Measurements from ENCODE around the gene RTN4RL1.

RTN4RL1 gene

DNA sequence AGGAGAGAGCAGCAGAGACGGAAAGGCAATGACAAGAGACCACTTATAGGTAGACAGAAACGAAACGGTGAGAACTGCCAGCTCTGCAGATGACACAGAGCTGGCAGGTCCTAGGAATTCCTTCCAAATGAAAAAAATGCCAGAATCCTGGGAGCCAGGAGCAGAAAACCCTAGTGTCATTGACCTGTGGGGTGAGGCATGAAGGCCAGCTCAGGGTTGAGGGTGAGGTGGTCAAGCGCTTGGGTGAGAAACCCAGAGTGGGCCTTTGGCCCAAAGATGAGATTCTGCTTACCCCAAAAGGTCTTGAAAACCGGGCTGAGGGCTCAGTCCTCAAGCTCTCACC, 39.0 kb upstream of the RTN4RL1 start:
- H3K27ac ChIP-seq (ENCODE audit: extremely low read depth, low read depth, low read length) = 0 out of 2 replicates have a peak overlapping the region, but pooled peaks have one; percentile 2
- TF ChIP-seq ZNF426 (tag by site-specific recombination; IDR thresholded peaks at IDR 0.05) (no peak), ZNF214 (tag by site-specific recombination; IDR thresholded peaks at IDR 0.05; ENCODE audit: borderline replicate concordance) (no peak), ZNF354C (tag by site-specific recombination; IDR thresholded peaks at IDR 0.05; ENCODE audit: borderline replicate concordance, low read depth) (no peak), ZNF184 (tag by site-specific recombination; IDR thresholded peaks at IDR 0.05) (no peak), ZNF16 (tag by site-specific recombination; IDR thresholded peaks at IDR 0.05; ENCODE audit: low read depth) (no peak), GLI2 (tag by site-specific recombination; IDR thresholded peaks at IDR 0.05; ENCODE audit: borderline replicate concordance, low read depth) (no peak), ZNF311 (tag by site-specific recombination; IDR thresholded peaks at IDR 0.05; ENCODE audit: borderline replicate concordance) (no peak), ZNF600 (tag by site-specific recombination; IDR thresholded peaks at IDR 0.05) (no peak), ZNF558 (tag by site-specific recombination; IDR thresholded peaks at IDR 0.05) (no peak), ZSCAN23 (tag by site-specific recombination; IDR thresholded peaks at IDR 0.05) (no peak), ZIC2 (tag by site-specific recombination; IDR thresholded peaks at IDR 0.05) (no peak), ZNF239 (tag by site-specific recombination; IDR thresholded peaks at IDR 0.05) (no peak), ZNF548 (tag by site-specific recombination; IDR thresholded peaks at IDR 0.05) (no peak)
- TF ChIP-seq, protein P1, sequence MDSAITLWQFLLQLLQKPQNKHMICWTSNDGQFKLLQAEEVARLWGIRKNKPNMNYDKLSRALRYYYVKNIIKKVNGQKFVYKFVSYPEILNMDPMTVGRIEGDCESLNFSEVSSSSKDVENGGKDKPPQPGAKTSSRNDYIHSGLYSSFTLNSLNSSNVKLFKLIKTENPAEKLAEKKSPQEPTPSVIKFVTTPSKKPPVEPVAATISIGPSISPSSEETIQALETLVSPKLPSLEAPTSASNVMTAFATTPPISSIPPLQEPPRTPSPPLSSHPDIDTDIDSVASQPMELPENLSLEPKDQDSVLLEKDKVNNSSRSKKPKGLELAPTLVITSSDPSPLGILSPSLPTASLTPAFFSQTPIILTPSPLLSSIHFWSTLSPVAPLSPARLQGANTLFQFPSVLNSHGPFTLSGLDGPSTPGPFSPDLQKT (IDR thresholded peaks at IDR 0.05; ENCODE audit: borderline replicate concordance, low read depth, low read length) = no peak
- TF ChIP-seq, protein P2, sequence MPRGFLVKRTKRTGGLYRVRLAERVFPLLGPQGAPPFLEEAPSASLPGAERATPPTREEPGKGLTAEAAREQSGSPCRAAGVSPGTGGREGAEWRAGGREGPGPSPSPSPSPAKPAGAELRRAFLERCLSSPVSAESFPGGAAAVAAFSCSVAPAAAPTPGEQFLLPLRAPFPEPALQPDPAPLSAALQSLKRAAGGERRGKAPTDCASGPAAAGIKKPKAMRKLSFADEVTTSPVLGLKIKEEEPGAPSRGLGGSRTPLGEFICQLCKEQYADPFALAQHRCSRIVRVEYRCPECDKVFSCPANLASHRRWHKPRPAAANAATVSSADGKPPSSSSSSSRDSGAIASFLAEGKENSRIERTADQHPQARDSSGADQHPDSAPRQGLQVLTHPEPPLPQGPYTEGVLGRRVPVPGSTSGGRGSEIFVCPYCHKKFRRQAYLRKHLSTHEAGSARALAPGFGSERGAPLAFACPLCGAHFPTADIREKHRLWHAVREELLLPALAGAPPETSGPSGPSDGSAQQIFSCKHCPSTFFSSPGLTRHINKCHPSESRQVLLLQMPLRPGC (tag by site-specific recombination; IDR thresholded peaks at IDR 0.05) = no peak
- TF ChIP-seq, protein P3, sequence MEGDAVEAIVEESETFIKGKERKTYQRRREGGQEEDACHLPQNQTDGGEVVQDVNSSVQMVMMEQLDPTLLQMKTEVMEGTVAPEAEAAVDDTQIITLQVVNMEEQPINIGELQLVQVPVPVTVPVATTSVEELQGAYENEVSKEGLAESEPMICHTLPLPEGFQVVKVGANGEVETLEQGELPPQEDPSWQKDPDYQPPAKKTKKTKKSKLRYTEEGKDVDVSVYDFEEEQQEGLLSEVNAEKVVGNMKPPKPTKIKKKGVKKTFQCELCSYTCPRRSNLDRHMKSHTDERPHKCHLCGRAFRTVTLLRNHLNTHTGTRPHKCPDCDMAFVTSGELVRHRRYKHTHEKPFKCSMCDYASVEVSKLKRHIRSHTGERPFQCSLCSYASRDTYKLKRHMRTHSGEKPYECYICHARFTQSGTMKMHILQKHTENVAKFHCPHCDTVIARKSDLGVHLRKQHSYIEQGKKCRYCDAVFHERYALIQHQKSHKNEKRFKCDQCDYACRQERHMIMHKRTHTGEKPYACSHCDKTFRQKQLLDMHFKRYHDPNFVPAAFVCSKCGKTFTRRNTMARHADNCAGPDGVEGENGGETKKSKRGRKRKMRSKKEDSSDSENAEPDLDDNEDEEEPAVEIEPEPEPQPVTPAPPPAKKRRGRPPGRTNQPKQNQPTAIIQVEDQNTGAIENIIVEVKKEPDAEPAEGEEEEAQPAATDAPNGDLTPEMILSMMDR (tag by site-specific recombination; IDR thresholded peaks at IDR 0.05) = no peak
- TF ChIP-seq, protein P4, sequence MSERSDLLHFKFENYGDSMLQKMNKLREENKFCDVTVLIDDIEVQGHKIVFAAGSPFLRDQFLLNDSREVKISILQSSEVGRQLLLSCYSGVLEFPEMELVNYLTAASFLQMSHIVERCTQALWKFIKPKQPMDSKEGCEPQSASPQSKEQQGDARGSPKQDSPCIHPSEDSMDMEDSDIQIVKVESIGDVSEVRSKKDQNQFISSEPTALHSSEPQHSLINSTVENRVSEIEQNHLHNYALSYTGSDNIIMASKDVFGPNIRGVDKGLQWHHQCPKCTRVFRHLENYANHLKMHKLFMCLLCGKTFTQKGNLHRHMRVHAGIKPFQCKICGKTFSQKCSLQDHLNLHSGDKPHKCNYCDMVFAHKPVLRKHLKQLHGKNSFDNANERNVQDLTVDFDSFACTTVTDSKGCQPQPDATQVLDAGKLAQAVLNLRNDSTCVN (tag by site-specific recombination; optimal IDR thresholded peaks at IDR 0.05) = no peak
- no peaks in the 10 kb centered on the region; the same call in 1 of the 2 replicates for H3K4me1 ChIP-seq (ENCODE audit: control insufficient read depth, insufficient read depth, low read length)
- POLR2A ChIA-PET = no interaction called here
- H3K4me3 ChIP-seq (ENCODE audit: low read depth, low read length) = no peak overlapping the region
- CTCF ChIA-PET = interaction anchor here (0.5 to 4.0 kb wide), 12 partner anchors 9 to 491 kb away, joined by 3 to 41 read pairs (median 4); partner anchors contain the start of gene HIC1
- H3K36me3 ChIP-seq (ENCODE audit: control insufficient read depth in 2 of 2, insufficient read depth in 1 of 2, low read length in 2 of 2) = peaks cover 0 to 60% of the 10 kb centered on the region in 2 experiments; a peak in 1 of 3 replicates
- no peaks in the 10 kb centered on the region for H3K9me3 ChIP-seq (ENCODE audit: control insufficient read depth, insufficient read depth, low read depth, low read length)

DNA sequence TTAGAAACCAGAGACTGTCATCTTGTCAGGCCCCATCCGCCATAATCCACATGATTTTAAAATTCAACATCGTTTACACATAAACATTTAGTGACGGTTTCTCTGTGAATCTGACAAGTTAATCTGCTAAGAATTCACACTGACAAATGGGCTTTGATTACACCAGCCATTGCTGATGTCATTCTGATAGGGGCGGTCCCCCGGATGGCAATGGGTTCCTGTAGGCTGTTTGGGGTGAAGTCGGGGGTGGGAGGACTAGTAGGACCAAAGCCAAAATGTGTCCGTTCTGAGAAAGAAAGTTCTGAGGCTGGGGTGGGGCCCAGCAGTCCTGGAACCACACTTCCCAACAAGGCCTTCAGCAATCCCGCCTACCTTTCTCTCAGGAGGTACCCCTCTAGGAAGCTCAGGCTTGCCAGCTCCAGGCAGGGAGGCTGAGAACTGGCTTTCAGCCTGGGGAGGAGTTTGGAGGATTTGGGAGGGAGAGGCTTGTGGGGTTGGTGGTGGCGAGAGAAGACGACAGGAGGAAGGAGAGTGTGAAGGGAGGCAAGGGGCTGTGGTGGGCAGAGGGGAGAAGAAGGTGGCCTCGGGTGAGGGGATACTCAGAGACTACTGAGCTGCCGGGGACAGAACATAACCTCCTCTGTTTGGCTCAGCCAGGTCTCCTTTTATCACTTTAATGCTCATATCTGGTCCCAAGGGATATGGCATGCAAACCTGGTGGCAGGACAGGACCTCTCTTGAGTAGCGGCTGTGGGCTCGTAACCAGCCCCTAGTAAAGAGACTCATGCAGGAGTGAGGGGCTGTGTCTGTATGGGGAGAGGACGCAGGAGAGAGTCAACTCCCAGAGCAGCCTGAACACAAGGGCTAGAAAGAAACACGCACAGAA, 38.4 kb upstream of the RTN4RL1 start:
- peaks cover 0 to 55% of the 10 kb centered on the region in 2 experiments; a peak in 1 of 3 replicates for H3K36me3 ChIP-seq (ENCODE audit: control insufficient read depth in 2 of 2, insufficient read depth in 1 of 2, low read length in 2 of 2)
- H3K4me1 ChIP-seq (ENCODE audit: control insufficient read depth, insufficient read depth, low read length) = no peaks in the 10 kb centered on the region; the same call in 1 of the 2 replicates
- no peak overlapping the region for H3K27ac ChIP-seq (ENCODE audit: extremely low read depth, low read depth, low read length)
- TF ChIP-seq ZBTB1 (tag by site-specific recombination; IDR thresholded peaks at IDR 0.05) (no peak), ZFHX2 (tag by site-specific recombination; conservative IDR thresholded peaks at IDR 0.05) (peak; percentile 23; the same call in 1 of the 2 replicates), ZNF658 (tag by site-specific recombination; IDR thresholded peaks at IDR 0.05) (no peak), BCL11A (tag by site-specific recombination; IDR thresholded peaks at IDR 0.05; ENCODE audit: low read depth) (no peak), REPIN1 (tag by site-specific recombination; IDR thresholded peaks at IDR 0.05; ENCODE audit: low read depth) (no peak)
- TF ChIP-seq, protein P5, sequence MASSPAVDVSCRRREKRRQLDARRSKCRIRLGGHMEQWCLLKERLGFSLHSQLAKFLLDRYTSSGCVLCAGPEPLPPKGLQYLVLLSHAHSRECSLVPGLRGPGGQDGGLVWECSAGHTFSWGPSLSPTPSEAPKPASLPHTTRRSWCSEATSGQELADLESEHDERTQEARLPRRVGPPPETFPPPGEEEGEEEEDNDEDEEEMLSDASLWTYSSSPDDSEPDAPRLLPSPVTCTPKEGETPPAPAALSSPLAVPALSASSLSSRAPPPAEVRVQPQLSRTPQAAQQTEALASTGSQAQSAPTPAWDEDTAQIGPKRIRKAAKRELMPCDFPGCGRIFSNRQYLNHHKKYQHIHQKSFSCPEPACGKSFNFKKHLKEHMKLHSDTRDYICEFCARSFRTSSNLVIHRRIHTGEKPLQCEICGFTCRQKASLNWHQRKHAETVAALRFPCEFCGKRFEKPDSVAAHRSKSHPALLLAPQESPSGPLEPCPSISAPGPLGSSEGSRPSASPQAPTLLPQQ (tag by site-specific recombination; IDR thresholded peaks at IDR 0.05) = 0 out of 2 replicates have a peak, but pooled peaks have one; percentile 40
- H3K9me3 ChIP-seq (ENCODE audit: control insufficient read depth, insufficient read depth, low read depth, low read length) = no peaks in the 10 kb centered on the region
- no peak overlapping the region for H3K4me3 ChIP-seq (ENCODE audit: low read depth, low read length)
- CTCF ChIA-PET = interaction anchor here (0.5 to 4.0 kb wide), 12 partner anchors 9 to 490 kb away, joined by 3 to 41 read pairs (median 4); partner anchors contain the start of gene HIC1
- POLR2A ChIA-PET = no interaction called here

Measured in HEK293 (cell line).